Measurements from ENCODE around the gene LGALS9. TPM values are rescaled to one million over a fixed set of nuclear protein-coding genes. Genes with fewer than 3 reads are reported as not detected.
"Not testable (repeated sequence)": the region's sequence is repeated elsewhere in the genome, so short reads cannot be mapped to it uniquely, and the experiment has no call there.

Gene LGALS9
- total and polyA plus RNA-seq, 4 donors = 6.5 to 21.7 (median 19.5) TPM

GRCh38 chr17:27657620-27658019, 26.6 kb downstream of the LGALS9 start:
- no peaks in the 10 kb centered on the region for H3K9me3 ChIP-seq (ENCODE audit: control insufficient read depth, insufficient read depth, low read length)
- no peak overlapping the region for H3K27ac ChIP-seq (ENCODE audit: low read depth, low read length)
- no peak for DNase-seq (ENCODE audit: low read depth in 4 of 6, low spot score in 6 of 6)
- peaks cover 8% of the 10 kb centered on the region for H3K4me1 ChIP-seq (ENCODE audit: control insufficient read depth, insufficient read depth, low read length)
- no peaks in the 10 kb centered on the region for H3K27me3 ChIP-seq (ENCODE audit: control insufficient read depth, insufficient read depth, low read length)
- no peak overlapping the region for H3K4me3 ChIP-seq (ENCODE audit: low read depth, low read length)
- no peaks in the 10 kb centered on the region for H3K36me3 ChIP-seq (ENCODE audit: control insufficient read depth, insufficient read depth, low read length)
- WGBS (ENCODE audit: insufficient coverage) = no CpG with 5 or more reads among the region's 5 CpGs

GRCh38 chr17:27659683-27660082, 28.7 kb downstream of the LGALS9 start:
- DNase-seq (ENCODE audit: low read depth in 4 of 6, low spot score in 6 of 6) = no peak

GRCh38 chr17:27660436-27660835, 29.4 kb downstream of the LGALS9 start:
- WGBS (ENCODE audit: insufficient coverage) = no CpG with 5 or more reads among the region's 3 CpGs
- no peaks in the 10 kb centered on the region for H3K27me3 ChIP-seq (ENCODE audit: control insufficient read depth, insufficient read depth, low read length)

More at GRCh38 chr17:27659683-27660082, 28.7 kb downstream of the LGALS9 start:
- Histone ChIP-seq H3K4me1 (ENCODE audit: control insufficient read depth, insufficient read depth, low read length) (peaks cover 4% of the 10 kb centered on the region), H3K4me3 (ENCODE audit: low read depth, low read length) (no peak overlapping the region), H3K27me3 (ENCODE audit: control insufficient read depth, insufficient read depth, low read length) (no peaks in the 10 kb centered on the region), H3K36me3 (ENCODE audit: control insufficient read depth, insufficient read depth, low read length) (no peaks in the 10 kb centered on the region), H3K27ac (ENCODE audit: low read depth, low read length) (no peak overlapping the region), H3K9me3 (ENCODE audit: control insufficient read depth, insufficient read depth, low read length) (no peaks in the 10 kb centered on the region)
- 83% methylated on average over 1 of the region's 6 CpGs for WGBS (ENCODE audit: insufficient coverage)

GRCh38 chr17:27663936-27664605, 33.1 kb downstream of the LGALS9 start:
- Histone ChIP-seq H3K4me1 (ENCODE audit: control insufficient read depth, insufficient read depth, low read length) (no peaks in the 10 kb centered on the region), H3K27ac (ENCODE audit: low read depth, low read length) (no peak overlapping the region), H3K36me3 (ENCODE audit: control insufficient read depth, insufficient read depth, low read length) (no peaks in the 10 kb centered on the region), H3K9me3 (ENCODE audit: control insufficient read depth, insufficient read depth, low read length) (no peaks in the 10 kb centered on the region), H3K27me3 (ENCODE audit: control insufficient read depth, insufficient read depth, low read length) (no peaks in the 10 kb centered on the region), H3K4me3 (ENCODE audit: low read depth, low read length) (no peak overlapping the region)
- no peak for DNase-seq (ENCODE audit: low read depth in 4 of 6, low spot score in 6 of 6)
- WGBS (ENCODE audit: insufficient coverage) = 89% methylated on average over 8 of the region's 8 CpGs

More at GRCh38 chr17:27660436-27660835, 29.4 kb downstream of the LGALS9 start:
- H3K36me3 ChIP-seq (ENCODE audit: control insufficient read depth, insufficient read depth, low read length) = no peaks in the 10 kb centered on the region
- no peak overlapping the region for H3K4me3 ChIP-seq (ENCODE audit: low read depth, low read length)
- no peaks in the 10 kb centered on the region for H3K4me1 ChIP-seq (ENCODE audit: control insufficient read depth, insufficient read depth, low read length)
- no peak for DNase-seq (ENCODE audit: low read depth in 4 of 6, low spot score in 6 of 6)
- H3K9me3 ChIP-seq (ENCODE audit: control insufficient read depth, insufficient read depth, low read length) = no peaks in the 10 kb centered on the region
- H3K27ac ChIP-seq (ENCODE audit: low read depth, low read length) = no peak overlapping the region

GRCh38 chr17:27664606-27664965, 33.6 kb downstream of the LGALS9 start:
- Histone ChIP-seq H3K9me3 (ENCODE audit: control insufficient read depth, insufficient read depth, low read length) (no peaks in the 10 kb centered on the region), H3K27me3 (ENCODE audit: control insufficient read depth, insufficient read depth, low read length) (no peaks in the 10 kb centered on the region), H3K36me3 (ENCODE audit: control insufficient read depth, insufficient read depth, low read length) (no peaks in the 10 kb centered on the region), H3K27ac (ENCODE audit: low read depth, low read length) (no peak overlapping the region), H3K4me1 (ENCODE audit: control insufficient read depth, insufficient read depth, low read length) (no peaks in the 10 kb centered on the region), H3K4me3 (ENCODE audit: low read depth, low read length) (no peak overlapping the region)
- no peak for DNase-seq (ENCODE audit: low read depth in 4 of 6, low spot score in 6 of 6)
- WGBS (ENCODE audit: insufficient coverage) = 100% methylated on average over 1 of the region's 2 CpGs

GRCh38 chr17:27665549-27665948, 34.6 kb downstream of the LGALS9 start:
- no peak for DNase-seq (ENCODE audit: low read depth in 4 of 6, low spot score in 6 of 6)
- no peaks in the 10 kb centered on the region for H3K27me3 ChIP-seq (ENCODE audit: control insufficient read depth, insufficient read depth, low read length)
- no peaks in the 10 kb centered on the region for H3K36me3 ChIP-seq (ENCODE audit: control insufficient read depth, insufficient read depth, low read length)
- no peak overlapping the region for H3K27ac ChIP-seq (ENCODE audit: low read depth, low read length)
- no peaks in the 10 kb centered on the region for H3K4me1 ChIP-seq (ENCODE audit: control insufficient read depth, insufficient read depth, low read length)
- H3K4me3 ChIP-seq (ENCODE audit: low read depth, low read length) = no peak overlapping the region
- no CpG with 5 or more reads among the region's 4 CpGs for WGBS (ENCODE audit: insufficient coverage)
- H3K9me3 ChIP-seq (ENCODE audit: control insufficient read depth, insufficient read depth, low read length) = no peaks in the 10 kb centered on the region

DNA sequence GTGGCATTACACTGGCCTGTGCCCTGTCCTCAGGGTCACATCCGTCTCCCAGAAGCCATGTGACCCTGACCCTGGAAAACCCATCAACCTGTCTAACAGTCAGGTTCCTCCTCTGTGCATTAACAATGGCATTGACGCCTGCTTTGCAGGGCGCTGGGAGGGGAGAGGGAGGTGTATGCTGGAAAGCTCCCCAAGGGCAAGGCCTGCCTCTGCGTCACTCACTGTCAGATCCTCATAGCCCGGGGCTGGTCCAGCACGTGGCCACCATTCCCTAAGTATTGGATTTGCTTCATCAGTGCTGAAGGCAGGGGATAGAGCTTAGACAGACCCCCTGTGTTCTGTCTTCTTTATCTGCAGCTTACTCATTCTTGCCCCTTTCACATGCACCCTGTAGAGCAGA, 35.3 kb downstream of the LGALS9 start:
- H3K27ac ChIP-seq (ENCODE audit: low read depth, low read length); H3K36me3 ChIP-seq (ENCODE audit: control insufficient read depth, insufficient read depth, low read length); H3K9me3 ChIP-seq (ENCODE audit: control insufficient read depth, insufficient read depth, low read length); H3K27me3 ChIP-seq (ENCODE audit: control insufficient read depth, insufficient read depth, low read length); DNase-seq (ENCODE audit: low read depth in 4 of 6, low spot score in 6 of 6); H3K4me3 ChIP-seq (ENCODE audit: low read depth, low read length); H3K4me1 ChIP-seq (ENCODE audit: control insufficient read depth, insufficient read depth, low read length): not testable (repeated sequence)
- WGBS (ENCODE audit: insufficient coverage) = 73% methylated on average over 3 of the region's 6 CpGs

- no peaks in the 10 kb centered on the region for H3K36me3 ChIP-seq (ENCODE audit: control insufficient read depth, insufficient read depth, low read length)
- 100% methylated on average over 4 of the region's 11 CpGs for WGBS (ENCODE audit: insufficient coverage)
- no peak for DNase-seq (ENCODE audit: low read depth in 4 of 6, low spot score in 6 of 6)
- no peak overlapping the region for H3K27ac ChIP-seq (ENCODE audit: low read depth, low read length)
- no peaks in the 10 kb centered on the region for H3K9me3 ChIP-seq (ENCODE audit: control insufficient read depth, insufficient read depth, low read length)
- no peak overlapping the region for H3K4me3 ChIP-seq (ENCODE audit: low read depth, low read length)
- no peaks in the 10 kb centered on the region for H3K27me3 ChIP-seq (ENCODE audit: control insufficient read depth, insufficient read depth, low read length)
- no peaks in the 10 kb centered on the region for H3K4me1 ChIP-seq (ENCODE audit: control insufficient read depth, insufficient read depth, low read length)
These were observed 36.0 kb downstream of the LGALS9 start for GRCh38 chr17:27666831-27667560.

- no peak overlapping the region for H3K4me3 ChIP-seq (ENCODE audit: low read depth, low read length)
- H3K9me3 ChIP-seq (ENCODE audit: control insufficient read depth, insufficient read depth, low read length) = no peaks in the 10 kb centered on the region
- WGBS (ENCODE audit: insufficient coverage) = 92% methylated on average over 12 of the region's 12 CpGs
- no peak overlapping the region for H3K27ac ChIP-seq (ENCODE audit: low read depth, low read length)
- DNase-seq (ENCODE audit: low read depth in 4 of 6, low spot score in 6 of 6) = no peak
- no peaks in the 10 kb centered on the region for H3K4me1 ChIP-seq (ENCODE audit: control insufficient read depth, insufficient read depth, low read length)
- no peaks in the 10 kb centered on the region for H3K36me3 ChIP-seq (ENCODE audit: control insufficient read depth, insufficient read depth, low read length)
- no peaks in the 10 kb centered on the region for H3K27me3 ChIP-seq (ENCODE audit: control insufficient read depth, insufficient read depth, low read length)
These were observed 36.9 kb downstream of the LGALS9 start for GRCh38 chr17:27667656-27668487.
